Stimulated activated naive CD8-positive, alpha-beta T cell treated with anti-CD3 and anti-CD28 coated beads, Interleukin-15, Interleukin-2, amounts not matched to agents 100 ng/mL and 50 ng/mL, for 24 hours (primary cell): ENCODE measurements around the gene GMPR2.
"Not testable (repeated sequence)": the region's sequence is repeated elsewhere in the genome, so short reads cannot be mapped to it uniquely, and the experiment has no call there.

Experiments used
- H3K27ac Mint-ChIP-seq: one replicate; pipeline ENCODE4 v1.8.0; 2021; ENCODE audit warnings: mild to moderate bottlenecking, mixed read lengths
- H3K27me3 Mint-ChIP-seq: one replicate; pipeline ENCODE4 v1.8.0; 2021; ENCODE audit warnings: mixed read lengths
- H3K36me3 Mint-ChIP-seq: one replicate; pipeline ENCODE4 v1.8.0; 2021; ENCODE audit warnings: low read depth, mixed read lengths
- H3K4me1 Mint-ChIP-seq: one replicate; pipeline ENCODE4 v1.8.0; 2021; ENCODE audit warnings: low read depth, mixed read lengths
- H3K4me3 Mint-ChIP-seq: one replicate; pipeline ENCODE4 v1.8.0; 2021; ENCODE audit warnings: mild to moderate bottlenecking, mixed read lengths
- H3K9me3 Mint-ChIP-seq: one replicate; pipeline ENCODE4 v1.8.0; 2021; ENCODE audit warnings: mixed read lengths

Gene GMPR2

GRCh38 chr14:24233538-24233866, 773 bp downstream of the GMPR2 start:
- no peaks in the 10 kb centered on the region for H3K27me3 Mint-ChIP-seq
- H3K27ac Mint-ChIP-seq = peak overlapping the region; percentile 91
- peaks cover 47% of the 10 kb centered on the region for H3K36me3 Mint-ChIP-seq
- H3K4me3 Mint-ChIP-seq = peak overlapping the region; percentile 98
- H3K9me3 Mint-ChIP-seq = no peaks in the 10 kb centered on the region
- H3K4me1 Mint-ChIP-seq = peaks cover 68% of the 10 kb centered on the region

GRCh38 chr14:24234095-24235005, 1.6 kb downstream of the GMPR2 start:
- Mint-ChIP-seq H3K4me1 (peaks cover 74% of the 10 kb centered on the region), H3K36me3 (peaks cover 52% of the 10 kb centered on the region), H3K27ac (peak overlapping the region; percentile 42), H3K9me3 (no peaks in the 10 kb centered on the region), H3K27me3 (no peaks in the 10 kb centered on the region), H3K4me3 (peak overlapping the region; percentile 98)

- Mint-ChIP-seq H3K4me1 (peaks cover 84% of the 10 kb centered on the region), H3K27ac (peak overlapping the region; percentile 16), H3K27me3 (no peaks in the 10 kb centered on the region), H3K9me3 (no peaks in the 10 kb centered on the region), H3K4me3 (no peak overlapping the region), H3K36me3 (peaks cover 69% of the 10 kb centered on the region)
These were observed 3.3 kb downstream of the GMPR2 start for GRCh38 chr14:24235804-24236688.

GRCh38 chr14:24236689-24237462, 4.1 kb downstream of the GMPR2 start:
- no peaks in the 10 kb centered on the region for H3K9me3 Mint-ChIP-seq
- H3K27me3 Mint-ChIP-seq = no peaks in the 10 kb centered on the region
- peaks cover 71% of the 10 kb centered on the region for H3K36me3 Mint-ChIP-seq
- peaks cover 87% of the 10 kb centered on the region for H3K4me1 Mint-ChIP-seq
- peak overlapping the region; percentile 18 for H3K27ac Mint-ChIP-seq
- no peak overlapping the region for H3K4me3 Mint-ChIP-seq

GRCh38 chr14:24237463-24237955, 4.8 kb downstream of the GMPR2 start:
- Mint-ChIP-seq H3K9me3 (no peaks in the 10 kb centered on the region), H3K4me3 (no peak overlapping the region), H3K36me3 (peaks cover 71% of the 10 kb centered on the region), H3K4me1 (peaks cover 90% of the 10 kb centered on the region), H3K27ac (peak overlapping the region; percentile 61), H3K27me3 (no peaks in the 10 kb centered on the region)

- Mint-ChIP-seq H3K9me3 (no peaks in the 10 kb centered on the region), H3K4me3 (no peak overlapping the region), H3K27me3 (no peaks in the 10 kb centered on the region), H3K27ac (peak overlapping the region; percentile 61), H3K36me3 (peaks cover 71% of the 10 kb centered on the region), H3K4me1 (peaks cover 91% of the 10 kb centered on the region)
These were observed 5.4 kb downstream of the GMPR2 start for GRCh38 chr14:24238123-24238522.

- no peak overlapping the region for H3K4me3 Mint-ChIP-seq
- H3K4me1 Mint-ChIP-seq = peaks cover 91% of the 10 kb centered on the region
- H3K9me3 Mint-ChIP-seq = no peaks in the 10 kb centered on the region
- H3K27ac Mint-ChIP-seq = peak overlapping the region; percentile 61
- H3K27me3 Mint-ChIP-seq = no peaks in the 10 kb centered on the region
- H3K36me3 Mint-ChIP-seq = peaks cover 71% of the 10 kb centered on the region
These were observed 5.9 kb downstream of the GMPR2 start for GRCh38 chr14:24238527-24239037.

- Mint-ChIP-seq H3K27ac (peak overlapping the region; percentile 77), H3K4me3 (peak overlapping the region; percentile 46), H3K9me3 (no peaks in the 10 kb centered on the region), H3K36me3 (peaks cover 58% of the 10 kb centered on the region), H3K27me3 (no peaks in the 10 kb centered on the region), H3K4me1 (peaks cover 79% of the 10 kb centered on the region)
These were observed 7.6 kb downstream of the GMPR2 start for GRCh38 chr14:24240110-24240918.

- H3K9me3 Mint-ChIP-seq = no peaks in the 10 kb centered on the region
- no peaks in the 10 kb centered on the region for H3K27me3 Mint-ChIP-seq
- H3K36me3 Mint-ChIP-seq = peaks cover 45% of the 10 kb centered on the region
- peak overlapping the region; percentile 92 for H3K27ac Mint-ChIP-seq
- H3K4me3 Mint-ChIP-seq = peak overlapping the region; percentile 83
- H3K4me1 Mint-ChIP-seq = peaks cover 72% of the 10 kb centered on the region
These were observed 9.2 kb downstream of the GMPR2 start for GRCh38 chr14:24241829-24242443.

- H3K27me3 Mint-ChIP-seq = no peaks in the 10 kb centered on the region
- H3K36me3 Mint-ChIP-seq = peaks cover 32% of the 10 kb centered on the region
- peak overlapping the region; percentile 83 for H3K4me3 Mint-ChIP-seq
- peak overlapping the region; percentile 92 for H3K27ac Mint-ChIP-seq
- H3K4me1 Mint-ChIP-seq = peaks cover 71% of the 10 kb centered on the region
- H3K9me3 Mint-ChIP-seq = no peaks in the 10 kb centered on the region
These were observed 10.7 kb downstream of the GMPR2 start for GRCh38 chr14:24243336-24243836.

- peaks cover 64% of the 10 kb centered on the region for H3K4me1 Mint-ChIP-seq
- not testable (repeated sequence) for H3K9me3 Mint-ChIP-seq, H3K27me3 Mint-ChIP-seq, H3K27ac Mint-ChIP-seq, H3K4me3 Mint-ChIP-seq
- H3K36me3 Mint-ChIP-seq = peaks cover 12% of the 10 kb centered on the region
These were observed 12.6 kb downstream of the GMPR2 start for GRCh38 chr14:24245350-24245749.

GRCh38 chr14:24246765-24247212, 14.1 kb downstream of the GMPR2 start:
- Mint-ChIP-seq H3K4me1 (peaks cover 55% of the 10 kb centered on the region), H3K36me3 (peaks cover 3% of the 10 kb centered on the region), H3K4me3 (peak overlapping the region; percentile 82)

GRCh38 chr14:24247422-24247821, 14.7 kb downstream of the GMPR2 start:
- Mint-ChIP-seq H3K4me3 (peak overlapping the region; percentile 53), H3K9me3 (no peaks in the 10 kb centered on the region), H3K4me1 (peaks cover 52% of the 10 kb centered on the region), H3K27ac (peak overlapping the region; percentile 84), H3K27me3 (no peaks in the 10 kb centered on the region), H3K36me3 (peaks cover 3% of the 10 kb centered on the region)

More at GRCh38 chr14:24246765-24247212, 14.1 kb downstream of the GMPR2 start:
- Mint-ChIP-seq H3K27ac (peak overlapping the region; percentile 97), H3K9me3 (no peaks in the 10 kb centered on the region), H3K27me3 (no peaks in the 10 kb centered on the region)
